Loucy (cell line): ENCODE results near the gene TDRD15.

Experiments
- H2AFZ ChIP-seq: fragments of 200-600 bp; sonication (generic); 2 replicates; pipeline ENCODE4 v1.6.0; 2016; ENCODE audit warnings: antibody characterized with exemption, mild to moderate bottlenecking, low read length, moderate library complexity
- H3F3A ChIP-seq: fragments of 200-600 bp; 2 replicates; pipeline ENCODE4 v1.6.0; 2016; ENCODE audit warnings: antibody characterized with exemption, low read depth, mild to moderate bottlenecking
- H3K27me3 ChIP-seq: fragments of 200-600 bp; sonication (generic); 2 replicates; pipeline ENCODE4 v1.6.1; 2014; ENCODE audit warnings: low read length, mild to moderate bottlenecking; ENCODE audit not compliant: insufficient read depth, poor library complexity, severe bottlenecking
- H3K36me3 ChIP-seq: fragments of 200-600 bp; sonication (generic); 2 replicates; pipeline ENCODE4 v1.6.1; 2016; ENCODE audit warnings: low read length; ENCODE audit not compliant: insufficient read depth
- H3K4me1 ChIP-seq: fragments of 200-600 bp; sonication (generic); 2 replicates; pipeline ENCODE4 v1.5.1; 2014; ENCODE audit warnings: low read length, mild to moderate bottlenecking; ENCODE audit not compliant: insufficient read depth, poor library complexity, severe bottlenecking
- H3K4me2 ChIP-seq: fragments of 200-600 bp; sonication (generic); 2 replicates; pipeline ENCODE4 v1.6.0; 2014; ENCODE audit warnings: antibody characterized with exemption, low read length, low read depth, mild to moderate bottlenecking; ENCODE audit not compliant: poor library complexity, severe bottlenecking
- H3K4me3 ChIP-seq: fragments of 200-600 bp; sonication (generic); 2 replicates; pipeline ENCODE4 v1.5.1; 2014; ENCODE audit warnings: low read length, mild to moderate bottlenecking, mixed read lengths; ENCODE audit not compliant: poor library complexity, severe bottlenecking
- H3K79me2 ChIP-seq: fragments of 200-600 bp; sonication (generic); 2 replicates; pipeline ENCODE4 v1.6.1; 2014; ENCODE audit warnings: low read length; ENCODE audit not compliant: insufficient read depth
- H3K9ac ChIP-seq: fragments of 200-600 bp; sonication (generic); 2 replicates; pipeline ENCODE4 v1.6.0; 2014; ENCODE audit warnings: mild to moderate bottlenecking, low read depth, low read length, moderate library complexity; ENCODE audit not compliant: poor library complexity, severe bottlenecking
- H3K9me2 ChIP-seq: fragments of 200-600 bp; sonication (generic); replicated peaks from 2 replicates; pipeline ENCODE4 v1.6.1; 2016; ENCODE audit warnings: low read depth, low read length, mixed read lengths
- H3K9me3 ChIP-seq: fragments of 200-600 bp; sonication (generic); 2 replicates; pipeline ENCODE4 v1.6.1; 2014; ENCODE audit warnings: mild to moderate bottlenecking, antibody characterized with exemption, low read length, low read depth; ENCODE audit not compliant: insufficient read depth
- H4K20me1 ChIP-seq: fragments of 200-600 bp; sonication (generic); 2 replicates; pipeline ENCODE4 v1.6.0; 2014; ENCODE audit warnings: antibody characterized with exemption, low read length, mild to moderate bottlenecking; ENCODE audit not compliant: insufficient read depth, poor library complexity, severe bottlenecking
- EZH2phosphoT487 ChIP-seq: fragments of 200-600 bp; IDR thresholded peaks from 2 replicates; pipeline ENCODE4 v1.6.1; 2018; ENCODE audit warnings: antibody characterized with exemption, mild to moderate bottlenecking, moderate library complexity, borderline replicate concordance
- TF ChIP-seq, protein P1 (sequence below): fragments of 200-600 bp; sonication (generic); conservative IDR thresholded peaks from 2 replicates; pipeline ENCODE4 v1.5.1; 2014; ENCODE audit warnings: mild to moderate bottlenecking, antibody characterized with exemption, low read length

Gene TDRD15

DNA sequence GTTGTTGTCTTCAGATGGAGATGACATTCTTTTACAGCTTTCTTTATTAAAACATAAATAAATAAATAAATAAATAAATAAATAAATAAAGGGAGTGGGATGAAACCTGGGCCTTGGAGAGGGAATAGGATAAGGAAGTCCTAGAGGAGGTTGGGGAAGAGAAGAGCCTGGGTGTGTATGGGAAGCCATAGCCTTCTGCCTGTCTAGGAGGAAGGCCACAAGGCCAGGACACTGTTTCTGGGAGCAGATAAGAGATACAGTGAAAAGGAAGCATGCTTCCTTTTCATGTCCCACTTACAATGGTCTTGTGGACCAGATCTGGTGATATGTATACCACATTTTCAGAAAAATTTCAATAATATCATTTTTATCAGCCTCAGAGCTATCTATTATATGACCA lies 6.1 kb upstream of the TDRD15 start:
- Histone ChIP-seq H3K36me3 (no peaks in the 10 kb centered on the region), H2AFZ (no peak overlapping the region), H3K9me2 (no peaks in the 10 kb centered on the region), H3K4me3 (no peak overlapping the region), H3K4me2 (no peak overlapping the region), H3K9ac (no peak overlapping the region), H3K4me1 (no peaks in the 10 kb centered on the region), H3F3A (no peaks in the 10 kb centered on the region), H3K79me2 (no peaks in the 10 kb centered on the region), H3K27me3 (no peaks in the 10 kb centered on the region), H4K20me1 (no peaks in the 10 kb centered on the region), H3K9me3 (no peaks in the 10 kb centered on the region)
- TF ChIP-seq EZH2phosphoT487 = no peak
- TF ChIP-seq, protein P1, sequence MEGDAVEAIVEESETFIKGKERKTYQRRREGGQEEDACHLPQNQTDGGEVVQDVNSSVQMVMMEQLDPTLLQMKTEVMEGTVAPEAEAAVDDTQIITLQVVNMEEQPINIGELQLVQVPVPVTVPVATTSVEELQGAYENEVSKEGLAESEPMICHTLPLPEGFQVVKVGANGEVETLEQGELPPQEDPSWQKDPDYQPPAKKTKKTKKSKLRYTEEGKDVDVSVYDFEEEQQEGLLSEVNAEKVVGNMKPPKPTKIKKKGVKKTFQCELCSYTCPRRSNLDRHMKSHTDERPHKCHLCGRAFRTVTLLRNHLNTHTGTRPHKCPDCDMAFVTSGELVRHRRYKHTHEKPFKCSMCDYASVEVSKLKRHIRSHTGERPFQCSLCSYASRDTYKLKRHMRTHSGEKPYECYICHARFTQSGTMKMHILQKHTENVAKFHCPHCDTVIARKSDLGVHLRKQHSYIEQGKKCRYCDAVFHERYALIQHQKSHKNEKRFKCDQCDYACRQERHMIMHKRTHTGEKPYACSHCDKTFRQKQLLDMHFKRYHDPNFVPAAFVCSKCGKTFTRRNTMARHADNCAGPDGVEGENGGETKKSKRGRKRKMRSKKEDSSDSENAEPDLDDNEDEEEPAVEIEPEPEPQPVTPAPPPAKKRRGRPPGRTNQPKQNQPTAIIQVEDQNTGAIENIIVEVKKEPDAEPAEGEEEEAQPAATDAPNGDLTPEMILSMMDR = no peak

DNA sequence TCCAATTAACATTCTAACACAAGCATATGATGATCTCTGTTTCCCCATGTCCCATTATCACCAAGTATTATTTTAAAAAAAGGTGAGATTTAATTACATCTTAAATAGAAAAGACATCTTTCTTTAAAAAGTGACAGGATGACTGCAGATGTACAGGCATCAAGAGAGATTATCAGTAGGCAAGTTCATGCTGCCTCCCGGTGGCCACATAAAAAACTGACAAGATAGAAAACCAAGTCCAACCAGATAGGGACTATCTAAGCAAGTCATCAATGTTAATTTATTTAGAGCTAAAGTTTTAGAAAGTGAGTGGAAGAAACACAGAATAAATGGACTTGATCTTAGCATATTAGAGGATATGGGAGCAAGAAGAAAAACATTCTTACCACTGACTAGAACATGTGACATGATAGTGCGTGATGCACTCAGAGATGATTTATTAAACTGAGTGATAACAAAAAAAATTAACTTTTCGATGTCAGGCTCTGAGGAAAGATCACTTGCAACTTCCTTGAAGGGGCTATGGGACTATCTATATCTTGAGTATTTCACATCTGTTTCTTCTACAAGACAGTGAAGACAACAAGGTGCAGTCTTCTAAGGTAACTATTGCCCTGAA lies 5.4 kb upstream of the TDRD15 start:
- no peak overlapping the region for H3K9ac ChIP-seq
- no peak overlapping the region for H3K4me3 ChIP-seq
- H3K4me2 ChIP-seq = no peak overlapping the region
- no peaks in the 10 kb centered on the region for H4K20me1 ChIP-seq
- TF ChIP-seq, protein P1 = peak; percentile 67
- no peak for TF ChIP-seq EZH2phosphoT487
- no peak overlapping the region for H2AFZ ChIP-seq
- H3K9me3 ChIP-seq = no peaks in the 10 kb centered on the region
- H3K36me3 ChIP-seq = no peaks in the 10 kb centered on the region
- H3F3A ChIP-seq = no peaks in the 10 kb centered on the region
- H3K4me1 ChIP-seq = no peaks in the 10 kb centered on the region
- H3K9me2 ChIP-seq = no peaks in the 10 kb centered on the region
- no peaks in the 10 kb centered on the region for H3K79me2 ChIP-seq
- no peaks in the 10 kb centered on the region for H3K27me3 ChIP-seq

DNA sequence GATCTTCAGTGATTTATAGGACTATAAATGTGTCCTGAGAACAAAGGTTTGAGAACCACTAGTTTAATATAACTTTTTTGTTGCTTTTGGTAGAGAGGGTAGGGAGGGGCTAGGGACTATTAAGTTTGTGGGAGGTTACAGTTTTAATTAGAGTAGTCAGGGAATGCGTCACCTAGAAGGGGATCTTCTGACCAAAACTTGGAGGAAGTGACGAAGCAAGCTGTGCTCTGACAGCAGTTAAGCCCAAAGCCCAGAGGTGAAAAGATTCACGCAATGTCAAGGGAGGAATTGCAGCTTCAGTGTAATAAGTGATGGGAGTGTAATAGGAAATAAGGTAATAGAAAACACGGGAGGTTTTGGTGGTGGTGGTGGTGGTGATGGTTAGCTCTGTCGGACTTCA lies 8.1 kb downstream of the TDRD15 start:
- no peaks in the 10 kb centered on the region for H4K20me1 ChIP-seq
- H3K9me2 ChIP-seq = no peaks in the 10 kb centered on the region
- H3K4me2 ChIP-seq = no peak overlapping the region
- H3K36me3 ChIP-seq = no peaks in the 10 kb centered on the region
- no peak overlapping the region for H2AFZ ChIP-seq
- no peak overlapping the region for H3K4me3 ChIP-seq
- H3F3A ChIP-seq = no peaks in the 10 kb centered on the region
- no peaks in the 10 kb centered on the region for H3K9me3 ChIP-seq
- no peaks in the 10 kb centered on the region for H3K27me3 ChIP-seq
- H3K79me2 ChIP-seq = no peaks in the 10 kb centered on the region
- H3K9ac ChIP-seq = no peak overlapping the region
- no peaks in the 10 kb centered on the region for H3K4me1 ChIP-seq
- no peak for TF ChIP-seq EZH2phosphoT487
- TF ChIP-seq, protein P1 = no peak
